CD4-positive, alpha-beta T cell treated with Interleukin-6 for 4 hours (primary cell): ENCODE results near the gene CDC27.
"Not testable (repeated sequence)": the region's sequence is repeated elsewhere in the genome, so short reads cannot be mapped to it uniquely, and the experiment has no call there.

ENCODE experiments used
- DNase-seq: peaks from one replicate; pipeline ENCODE4 v3.0.0-alpha.2; 2020; ENCODE audit warnings: mixed read lengths

Gene CDC27

DNA sequence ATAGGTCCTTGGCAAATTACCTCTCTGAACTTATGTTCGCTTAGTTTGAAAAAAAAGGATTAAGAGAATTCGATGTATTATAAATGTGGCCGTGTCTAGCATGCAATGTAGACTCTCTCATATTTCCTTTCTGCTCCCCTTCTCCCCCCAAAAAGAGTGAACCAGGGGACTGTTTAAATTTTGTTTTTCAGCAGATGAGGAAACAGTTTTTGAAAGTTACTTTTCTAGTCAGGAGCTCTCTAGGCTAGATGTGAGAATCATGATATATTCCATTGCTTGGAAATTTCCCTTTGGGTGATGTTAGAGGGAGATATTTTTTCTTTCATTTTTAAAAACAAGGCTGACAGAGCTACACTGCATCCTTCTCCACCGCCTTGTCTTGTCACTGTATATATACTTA lies 1.1 kb upstream of the CDC27 start:
- DNase-seq, result no peak

GRCh38 chr17:47189732-47190237 lies 690 bp upstream of the CDC27 start:
- no peak for DNase-seq

GRCh38 chr17:47188271-47188875 lies 722 bp downstream of the CDC27 start:
- no peak for DNase-seq

DNA sequence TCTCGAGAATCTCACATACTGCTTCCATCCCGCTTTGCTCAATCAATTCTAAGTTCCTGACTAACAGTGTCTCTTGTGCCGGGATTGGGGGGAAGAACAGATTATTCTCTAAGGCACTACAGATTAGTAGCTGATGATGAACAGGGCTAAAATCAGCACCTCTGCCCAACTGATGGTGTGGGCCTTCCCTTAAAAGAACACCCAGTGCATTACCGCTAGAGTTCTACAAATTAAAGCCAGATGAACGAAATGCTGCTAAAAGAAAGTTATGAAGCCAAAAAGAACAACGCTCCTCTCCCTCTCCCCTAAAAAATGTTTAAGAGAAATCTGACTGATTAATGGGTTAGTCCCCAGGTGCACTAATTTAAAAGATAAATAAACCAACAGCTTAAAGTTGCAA lies 4.4 kb downstream of the CDC27 start:
- no peak for DNase-seq

- DNase-seq, result not testable (repeated sequence)
Measured at GRCh38 chr17:47180988-47181387, 8.1 kb downstream of the CDC27 start.

- no peak for DNase-seq
Measured at GRCh38 chr17:47180337-47180736, 8.8 kb downstream of the CDC27 start.

DNA sequence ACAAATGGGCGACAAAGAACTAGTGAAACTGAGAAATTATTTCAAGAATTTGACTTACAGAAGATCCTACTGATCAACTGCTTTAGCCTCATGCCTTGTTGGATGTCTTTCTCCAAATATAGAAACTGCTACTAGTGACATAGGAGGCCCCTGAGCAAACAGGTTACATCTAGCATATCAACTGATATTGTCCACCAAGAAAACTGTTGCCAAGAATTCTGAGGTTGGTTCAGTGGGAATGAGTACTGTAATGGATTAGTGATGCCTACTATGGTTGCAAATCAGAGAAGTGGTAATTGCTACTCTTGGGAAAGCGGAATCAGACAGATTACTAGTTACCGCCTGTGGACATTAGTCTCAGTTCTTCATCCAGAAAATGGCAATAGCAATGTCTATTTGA lies 10.0 kb downstream of the CDC27 start:
- no peak for DNase-seq

GRCh38 chr17:47177261-47177660 lies 11.8 kb downstream of the CDC27 start:
- DNase-seq, result no peak

GRCh38 chr17:47176389-47176826 lies 12.7 kb downstream of the CDC27 start:
- no peak for DNase-seq

- not testable (repeated sequence) for DNase-seq
Measured at GRCh38 chr17:47174823-47175222, 14.3 kb downstream of the CDC27 start.

- DNase-seq, result no peak
Measured at GRCh38 chr17:47172696-47173565, 16.2 kb downstream of the CDC27 start.

- DNase-seq, result no peak
Measured at GRCh38 chr17:47170710-47171109, 18.4 kb downstream of the CDC27 start.

GRCh38 chr17:47168896-47169295 lies 20.2 kb downstream of the CDC27 start:
- DNase-seq, result not testable (repeated sequence)

GRCh38 chr17:47166854-47167253 lies 22.2 kb downstream of the CDC27 start:
- not testable (repeated sequence) for DNase-seq

- no peak for DNase-seq
Measured at GRCh38 chr17:47165137-47165536, 24.0 kb downstream of the CDC27 start.

DNA sequence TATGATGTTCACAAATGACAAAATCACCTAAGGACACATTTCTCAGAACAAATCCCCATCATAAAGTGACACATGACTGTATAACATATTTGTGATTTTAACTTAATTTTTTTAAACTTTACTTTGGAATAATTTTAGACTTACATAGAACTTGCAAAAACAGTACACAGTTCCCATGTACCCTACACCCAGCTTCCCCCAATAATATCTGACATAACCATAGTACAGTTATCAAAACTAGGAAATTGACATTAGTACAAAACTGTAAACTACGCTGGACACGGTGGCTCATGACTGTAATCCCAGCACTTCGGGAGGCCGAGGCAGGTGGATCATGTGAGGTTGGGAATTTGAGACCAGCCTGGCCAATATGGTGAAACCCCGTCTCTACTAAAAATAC lies 24.8 kb downstream of the CDC27 start:
- DNase-seq, result no peak

GRCh38 chr17:47162013-47162622 lies 27.0 kb downstream of the CDC27 start:
- no peak for DNase-seq

DNA sequence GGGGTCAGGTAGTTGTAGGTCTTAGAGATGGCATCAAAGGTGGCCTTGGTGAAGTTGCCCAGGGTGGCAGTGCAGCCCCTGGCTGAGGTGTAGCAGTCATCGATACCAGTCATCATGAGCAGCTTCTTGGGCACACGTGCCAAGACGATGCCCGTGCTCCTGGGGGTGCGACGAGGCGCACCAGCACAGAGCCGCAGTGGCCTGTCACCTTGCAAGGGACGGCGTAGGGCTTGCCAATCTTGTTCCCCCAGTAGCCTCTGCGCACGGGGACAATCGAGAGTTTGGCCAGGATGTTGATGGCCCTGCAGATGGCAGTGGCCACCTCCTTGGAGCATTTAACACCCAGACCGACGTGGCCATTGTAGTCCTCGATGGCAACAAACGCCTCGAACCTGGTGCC lies 29.8 kb downstream of the CDC27 start:
- no peak for DNase-seq

DNA sequence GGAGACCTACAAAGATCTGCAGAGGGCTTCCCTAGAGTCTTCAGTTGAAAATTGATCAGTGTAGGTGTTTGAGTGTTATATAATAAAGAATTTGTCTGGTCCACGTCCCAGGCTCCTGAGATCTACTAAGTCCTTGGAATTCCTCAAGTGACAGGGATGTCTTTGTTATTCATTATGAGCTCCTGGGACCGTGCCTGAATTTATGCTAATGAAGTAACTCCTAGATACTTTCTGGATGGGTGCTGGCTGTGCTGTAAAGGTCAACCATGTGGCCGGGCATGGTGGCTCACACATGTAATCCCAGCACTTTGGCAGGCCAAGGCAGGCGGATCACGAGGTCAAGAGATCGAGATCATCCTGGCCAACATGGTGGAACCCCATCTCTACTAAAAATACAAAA lies 43.7 kb downstream of the CDC27 start:
- no peak for DNase-seq

DNA sequence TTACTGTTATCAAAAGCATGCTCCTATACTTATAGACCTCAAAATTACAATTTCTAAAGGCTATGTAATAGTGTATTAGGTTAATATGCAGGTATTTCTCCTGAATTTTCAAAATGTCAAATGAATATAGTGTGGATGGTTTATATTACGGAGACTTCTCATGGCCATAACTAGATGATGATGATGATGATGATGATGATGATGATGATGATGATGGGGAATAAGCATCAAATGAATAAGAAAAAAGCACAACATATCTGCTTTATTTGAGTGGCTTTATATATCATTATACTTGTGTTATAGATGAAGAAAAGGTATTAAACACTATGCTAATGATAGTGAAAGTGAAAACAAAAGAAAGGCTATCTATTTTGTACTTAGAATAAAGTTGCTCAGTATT lies 53.9 kb downstream of the CDC27 start:
- DNase-seq, result no peak

DNA sequence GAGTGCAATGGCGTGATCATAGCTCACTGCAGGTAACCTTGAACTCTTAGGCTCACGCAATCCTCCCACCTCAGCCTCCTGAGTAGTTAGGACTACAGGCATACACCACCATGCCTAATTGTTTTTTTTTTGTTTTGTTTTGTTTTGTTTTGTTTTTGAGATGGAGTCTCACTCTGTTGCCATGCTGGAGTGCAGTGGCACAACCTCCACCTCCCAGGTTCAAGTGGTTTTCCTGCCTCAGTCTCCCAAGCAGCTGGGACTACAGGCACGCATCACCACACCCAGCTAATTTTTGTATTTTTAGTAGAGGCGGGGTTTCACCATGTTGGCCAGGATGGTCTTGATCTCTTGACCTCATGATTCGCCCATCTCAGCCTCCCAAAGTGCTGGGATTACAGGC lies 54.7 kb downstream of the CDC27 start:
- not testable (repeated sequence) for DNase-seq

GRCh38 chr17:47131761-47132160 lies 57.3 kb downstream of the CDC27 start:
- no peak for DNase-seq

GRCh38 chr17:47126835-47127234 lies 62.3 kb downstream of the CDC27 start:
- not testable (repeated sequence) for DNase-seq

GRCh38 chr17:47123262-47123661 lies 65.8 kb downstream of the CDC27 start:
- DNase-seq, result not testable (repeated sequence)
